ENCODE data around the gene SUSD5.

- TF ChIP-seq TAF1 (IDR thresholded peaks at IDR 0.05; ENCODE audit: borderline replicate concordance, insufficient read depth, low read length) (no peak), SIN3A (IDR thresholded peaks at IDR 0.05; ENCODE audit: borderline replicate concordance, insufficient read depth, low read length) (no peak)
These were observed 654 bp downstream of the SUSD5 start for GRCh38 chr3:33217866-33218445.
